Prostate gland (tissue), 2 donors: ENCODE data around the gene RNF208. TPM values are rescaled to one million over a fixed set of nuclear protein-coding genes. Genes with fewer than 3 reads are reported as not detected.

Source experiments
- DNase-seq: peaks from one replicate; pipeline ENCODE4 v3.0.0-alpha.2; 2019; ENCODE audit warnings: low spot score
- H3K27ac ChIP-seq, 2 donors: fragments of 200-600 bp; sonication (generic); 2 replicates each; pipeline ENCODE4 v1.5.1; 2017 to 2019
- H3K27me3 ChIP-seq: fragments of 200-600 bp; sonication (generic); replicated peaks from 2 replicates; pipeline ENCODE4 v1.5.1; 2019; ENCODE audit not compliant: insufficient read depth
- H3K36me3 ChIP-seq, 2 donors: fragments of 200-600 bp; sonication (generic); 1 replicate in 1 of 2; 2 replicates in 1 of 2; pipeline versions ENCODE4 v1.5.1 to v1.8.1; 2017 to 2019
- H3K4me1 ChIP-seq: fragments of 200-600 bp; sonication (generic); replicated peaks from 2 replicates; pipeline ENCODE4 v1.5.1; 2019
- H3K4me3 ChIP-seq, 2 donors: fragments of 200-600 bp; sonication (generic); 2 replicates each; pipeline ENCODE4 v1.5.1; 2017 to 2019
- H3K9me3 ChIP-seq: fragments of 200-600 bp; sonication (generic); 2 replicates; pipeline ENCODE4 v1.5.1; 2017
- POLR2A ChIP-seq: fragments of 450-650 bp; IDR thresholded peaks from one replicate; pipeline ENCODE4 v1.6.1; 2016; ENCODE audit warnings: antibody characterized with exemption, mild to moderate bottlenecking
- POLR2AphosphoS5 ChIP-seq: sonication (generic); formaldehyde crosslinking; IDR thresholded peaks from one replicate; pipeline ENCODE4 v1.6.1; 2017; ENCODE audit warnings: antibody characterized with exemption
- WGBS: methylation state at CpG from one replicate; pipeline ENCODE4 v1.1.5; 2018; 5-methylcytosine and 5-hydroxymethylcytosine counted together
- intact Hi-C: fragments of 100-400 bp; cut with DNase I; formaldehyde crosslinking; loops from one replicate; pipeline ENCODE4 v1.14.2; 2022
- total RNA-seq, 2 donors: library from RNA; depleted of rRNA; stranded (reverse); fragments of >200 nt; gene quantifications; one replicate each; pipeline ENCODE4 v1.1.0, GENCODE V29; 2016
- TF ChIP-seq, protein P1 (sequence below), 4 experiments: fragments of 200-600 bp in 2 of 4; fragments of 450-650 bp in 2 of 4; sonication (generic) in 2 of 4; IDR thresholded peaks; 1 replicate in 3 of 4; 2 replicates in 1 of 4; pipeline ENCODE4 v1.5.1; 2016 to 2019; ENCODE audit warnings: antibody characterized with exemption in 4 of 4, mild to moderate bottlenecking in 2 of 4, moderate library complexity in 2 of 4

Gene RNF208
- total RNA-seq, 2 donors from 2014 or later, result 3.8 to 6.2 TPM

DNA sequence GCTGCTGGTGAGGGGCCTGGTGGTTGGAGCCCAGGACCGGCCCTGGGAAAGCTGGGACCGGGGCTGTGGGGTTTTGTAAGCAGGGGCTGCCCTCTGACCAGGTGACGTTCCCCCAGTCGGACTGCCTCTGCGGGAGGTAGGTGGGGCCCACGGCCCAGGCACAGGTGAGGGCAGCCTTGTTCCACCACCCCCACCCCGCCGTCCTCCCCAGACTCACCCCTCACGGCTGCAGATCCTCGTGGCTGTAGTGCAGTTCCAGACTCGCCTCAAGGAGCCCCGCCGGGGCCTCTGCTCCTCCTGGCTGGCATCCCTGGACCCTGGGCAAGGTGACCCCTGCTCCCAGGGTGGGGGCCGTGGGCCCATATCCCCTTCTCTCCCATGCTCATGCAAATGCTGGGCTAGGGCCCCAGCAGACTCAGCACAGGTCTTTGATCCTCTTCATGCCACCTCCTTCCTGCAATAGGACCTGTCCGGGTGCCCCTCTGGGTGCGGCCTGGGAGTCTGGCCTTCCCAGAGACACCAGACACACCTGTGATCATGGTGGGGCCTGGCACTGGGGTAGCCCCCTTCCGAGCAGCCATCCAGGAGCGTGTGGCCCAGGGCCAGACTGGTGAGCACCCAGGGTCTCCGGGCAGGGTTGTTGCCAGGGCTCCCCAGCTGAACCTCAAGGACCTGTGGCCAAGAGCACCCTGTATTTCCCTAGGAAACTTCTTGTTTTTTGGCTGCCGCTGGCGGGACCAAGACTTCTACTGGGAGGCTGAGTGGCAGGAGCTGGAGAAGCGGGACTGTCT lies 6.6 kb downstream of the RNF208 start:
- WGBS, result 93% methylated on average over 22 of the region's 22 CpGs
- intact Hi-C loops, result no loop called here
- TF ChIP-seq, protein P1, sequence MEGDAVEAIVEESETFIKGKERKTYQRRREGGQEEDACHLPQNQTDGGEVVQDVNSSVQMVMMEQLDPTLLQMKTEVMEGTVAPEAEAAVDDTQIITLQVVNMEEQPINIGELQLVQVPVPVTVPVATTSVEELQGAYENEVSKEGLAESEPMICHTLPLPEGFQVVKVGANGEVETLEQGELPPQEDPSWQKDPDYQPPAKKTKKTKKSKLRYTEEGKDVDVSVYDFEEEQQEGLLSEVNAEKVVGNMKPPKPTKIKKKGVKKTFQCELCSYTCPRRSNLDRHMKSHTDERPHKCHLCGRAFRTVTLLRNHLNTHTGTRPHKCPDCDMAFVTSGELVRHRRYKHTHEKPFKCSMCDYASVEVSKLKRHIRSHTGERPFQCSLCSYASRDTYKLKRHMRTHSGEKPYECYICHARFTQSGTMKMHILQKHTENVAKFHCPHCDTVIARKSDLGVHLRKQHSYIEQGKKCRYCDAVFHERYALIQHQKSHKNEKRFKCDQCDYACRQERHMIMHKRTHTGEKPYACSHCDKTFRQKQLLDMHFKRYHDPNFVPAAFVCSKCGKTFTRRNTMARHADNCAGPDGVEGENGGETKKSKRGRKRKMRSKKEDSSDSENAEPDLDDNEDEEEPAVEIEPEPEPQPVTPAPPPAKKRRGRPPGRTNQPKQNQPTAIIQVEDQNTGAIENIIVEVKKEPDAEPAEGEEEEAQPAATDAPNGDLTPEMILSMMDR (IDR thresholded peaks at IDR 0.05), result no peak
- TF ChIP-seq POLR2AphosphoS5 (no peak), POLR2A (no peak)
- no peak for DNase-seq
- Histone ChIP-seq H3K27ac (no peak overlapping the region), H3K9me3 (no peaks in the 10 kb centered on the region), H3K27me3 (no peaks in the 10 kb centered on the region), H3K36me3 (no peaks in the 10 kb centered on the region), H3K4me3 (no peak overlapping the region), H3K4me1 (peaks cover 5% of the 10 kb centered on the region)

DNA sequence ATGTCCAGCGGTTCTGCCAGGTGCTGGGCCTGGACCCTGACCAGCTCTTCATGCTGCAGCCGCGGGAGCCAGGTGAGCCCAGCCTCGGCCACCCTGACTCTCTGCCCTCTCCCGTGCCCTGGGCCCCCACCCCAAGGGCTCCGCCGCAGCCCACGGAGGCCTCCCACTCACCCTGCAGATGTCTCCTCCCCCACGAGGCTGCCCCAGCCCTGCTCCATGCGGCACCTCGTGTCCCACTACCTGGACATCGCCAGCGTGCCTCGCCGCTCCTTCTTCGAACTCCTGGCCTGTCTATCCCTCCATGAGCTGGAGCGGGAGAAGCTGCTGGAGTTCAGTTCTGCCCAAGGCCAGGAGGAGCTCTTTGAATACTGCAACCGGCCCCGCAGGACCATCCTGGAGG lies 7.4 kb downstream of the RNF208 start:
- DNase-seq, result no peak
- Histone ChIP-seq H3K4me1 (peaks cover 5% of the 10 kb centered on the region), H3K36me3 (no peaks in the 10 kb centered on the region), H3K27ac (no peak overlapping the region), H3K9me3 (no peaks in the 10 kb centered on the region), H3K27me3 (no peaks in the 10 kb centered on the region), H3K4me3 (no peak overlapping the region)
- WGBS, result 96% methylated on average over 19 of the region's 19 CpGs
- TF ChIP-seq, protein P1 (IDR thresholded peaks at IDR 0.05), result no peak
- TF ChIP-seq POLR2A (no peak), POLR2AphosphoS5 (no peak)
- intact Hi-C loops, result no loop called here

DNA sequence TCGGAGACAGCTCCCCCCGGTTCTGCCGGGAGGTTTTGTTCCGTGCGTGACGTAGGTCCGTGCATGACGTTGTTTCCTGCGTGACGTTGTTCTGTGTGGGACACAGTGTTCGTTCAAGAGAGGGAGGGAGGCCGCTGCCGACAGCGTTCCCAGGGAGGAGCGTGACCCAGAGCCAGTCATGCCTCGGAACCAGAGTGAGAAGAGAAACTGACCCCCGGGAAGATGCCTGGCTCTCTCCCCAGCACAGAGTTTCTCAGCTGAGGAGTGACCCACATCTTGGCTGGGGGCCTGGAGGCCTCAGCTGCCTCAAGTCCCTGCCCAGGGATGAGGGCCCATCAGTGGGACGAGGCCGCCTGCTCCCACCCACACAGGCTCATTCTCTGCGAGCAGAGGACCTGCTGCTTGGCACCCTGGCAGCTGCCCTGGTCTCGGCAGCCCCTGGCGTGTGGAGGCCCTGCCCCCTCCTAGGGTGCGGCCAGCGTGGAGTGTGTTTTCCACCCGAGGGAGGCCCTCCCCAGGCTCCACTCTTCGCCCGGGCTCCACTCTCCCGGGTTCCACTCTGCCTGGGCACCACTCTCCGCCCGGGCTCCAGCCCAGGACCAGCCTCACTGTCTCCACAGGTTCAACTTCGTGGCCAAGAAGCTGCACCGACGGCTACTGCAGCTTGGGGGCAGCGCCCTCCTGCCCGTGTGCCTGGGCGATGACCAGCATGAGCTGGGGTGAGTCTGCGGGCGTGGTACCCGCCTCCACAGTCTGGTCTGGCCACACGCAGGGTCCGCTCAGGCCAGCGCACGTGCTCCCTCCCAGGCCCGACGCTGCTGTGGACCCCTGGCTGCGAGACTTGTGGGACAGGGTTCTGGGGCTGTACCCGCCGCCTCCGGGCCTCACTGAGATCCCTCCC lies 8.6 kb downstream of the RNF208 start:
- WGBS, result 89% methylated on average over 46 of the region's 49 CpGs
- Histone ChIP-seq H3K4me1 (peaks cover 5% of the 10 kb centered on the region), H3K36me3 (no peaks in the 10 kb centered on the region), H3K9me3 (no peaks in the 10 kb centered on the region), H3K27me3 (no peaks in the 10 kb centered on the region), H3K4me3 (no peak overlapping the region), H3K27ac (no peak overlapping the region)
- TF ChIP-seq POLR2AphosphoS5, result no peak
- no peak for TF ChIP-seq POLR2A
- TF ChIP-seq, protein P1 (IDR thresholded peaks at IDR 0.05), result no peak
- DNase-seq, result no peak
- intact Hi-C loops, result no loop called here

DNA sequence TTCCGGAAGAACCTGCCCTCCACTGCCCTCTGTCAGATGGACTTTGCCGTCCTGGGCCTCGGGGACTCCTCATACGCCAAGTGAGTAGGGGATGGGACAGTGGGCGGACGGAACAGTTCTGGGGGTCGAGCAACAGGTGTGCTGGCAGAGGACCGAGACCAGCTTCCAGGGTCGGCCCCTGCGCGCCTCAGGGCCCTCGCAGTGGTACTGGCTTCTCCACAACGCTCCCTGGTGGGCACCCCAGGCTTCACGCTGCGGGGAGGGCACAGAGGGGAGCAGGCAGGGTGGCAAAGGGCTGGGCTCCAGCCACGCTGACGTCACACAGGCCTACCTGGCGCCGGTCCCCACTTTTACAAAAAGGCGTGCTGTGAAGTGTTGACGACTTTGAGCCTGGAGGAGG lies 9.5 kb downstream of the RNF208 start:
- Histone ChIP-seq H3K27ac (no peak overlapping the region), H3K27me3 (no peaks in the 10 kb centered on the region), H3K9me3 (no peaks in the 10 kb centered on the region), H3K4me3 (no peak overlapping the region), H3K4me1 (no peaks in the 10 kb centered on the region), H3K36me3 (no peaks in the 10 kb centered on the region)
- no peak for TF ChIP-seq POLR2A
- TF ChIP-seq, protein P1 (IDR thresholded peaks at IDR 0.05), result no peak
- TF ChIP-seq POLR2AphosphoS5, result no peak
- no peak for DNase-seq
- intact Hi-C loops, result no loop called here
- 85% methylated on average over 21 of the region's 21 CpGs for WGBS
